GM18520 (cell line): ENCODE data around the gene MMRN2.
A peak's percentile ranks its signal among the peaks of the same experiment; 100 is the strongest.

ENCODE experiments used
- ATAC-seq: cut with Tn5 transposase; IDR thresholded peaks from one replicate; pipeline ENCODE4 v1.9.1; 2021; ENCODE audit not compliant: unreplicated experiment

Gene MMRN2

DNA sequence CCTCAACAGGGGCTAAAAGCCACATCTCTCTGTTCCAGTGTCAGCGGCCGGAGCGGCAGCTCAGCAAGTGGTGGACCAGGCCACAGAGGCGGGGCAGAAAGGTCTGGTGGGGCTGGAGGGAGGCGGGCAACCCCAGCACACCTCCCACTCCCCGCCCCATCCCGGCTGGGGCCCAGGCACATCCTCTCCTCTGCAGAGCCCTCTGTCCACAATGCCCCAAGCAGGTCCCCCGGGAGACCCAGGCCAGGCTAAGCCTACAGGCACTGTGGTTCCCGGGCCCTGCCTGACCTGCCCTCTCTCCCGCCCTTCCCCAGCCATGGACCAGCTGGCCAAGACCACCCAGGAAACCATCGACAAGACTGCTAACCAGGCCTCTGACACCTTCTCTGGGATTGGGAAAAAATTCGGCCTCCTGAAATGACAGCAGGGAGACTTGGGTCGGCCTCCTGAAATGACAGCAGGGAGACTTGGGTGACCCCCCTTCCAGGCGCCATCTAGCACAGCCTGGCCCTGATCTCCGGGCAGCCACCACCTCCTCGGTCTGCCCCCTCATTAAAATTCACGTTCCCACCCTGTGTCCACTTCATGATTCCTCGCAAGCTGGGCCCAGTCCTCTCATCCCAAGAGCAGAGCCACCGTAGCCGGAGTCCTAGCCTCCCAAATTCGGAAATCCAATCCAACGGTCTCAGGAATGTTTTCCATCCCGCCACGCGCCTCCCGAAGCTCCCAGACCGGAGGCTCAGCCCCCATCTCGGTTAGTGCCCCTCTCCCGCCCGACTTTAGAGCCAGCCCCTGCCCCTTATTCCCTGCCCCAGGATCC is 13.0 kb upstream of the MMRN2 start:
- ATAC-seq, result no peak

DNA sequence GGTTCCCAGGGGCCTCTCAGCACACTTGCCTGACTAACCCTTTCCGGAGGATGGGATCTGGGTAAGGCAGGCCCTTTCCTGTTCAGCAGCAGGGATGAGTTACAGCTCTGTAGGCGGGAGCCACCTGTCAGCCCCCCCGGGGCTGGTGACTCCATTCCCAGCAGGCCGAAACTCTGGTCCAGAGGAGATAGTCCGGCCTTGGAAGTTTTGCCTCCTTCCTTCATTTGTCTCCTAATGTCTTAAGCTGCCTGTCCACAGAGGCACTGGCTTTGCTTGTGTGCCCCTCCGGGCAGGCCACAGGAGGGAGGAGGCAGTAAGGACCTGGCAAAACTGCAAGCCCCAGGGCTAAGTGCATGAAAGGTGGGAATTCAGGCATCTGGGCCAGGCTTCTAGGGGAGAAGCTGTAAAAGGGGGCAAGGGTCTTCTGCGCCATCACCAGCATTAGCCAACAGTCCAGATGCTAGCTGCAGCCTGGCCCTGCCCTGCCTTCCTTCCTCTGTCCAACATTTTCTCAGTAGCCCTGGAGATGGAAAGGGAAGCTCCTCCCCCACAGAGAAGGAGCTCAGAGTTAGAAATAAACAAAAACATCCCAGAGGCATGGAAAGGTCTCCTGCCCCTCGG is 12.1 kb upstream of the MMRN2 start:
- ATAC-seq, result no peak

DNA sequence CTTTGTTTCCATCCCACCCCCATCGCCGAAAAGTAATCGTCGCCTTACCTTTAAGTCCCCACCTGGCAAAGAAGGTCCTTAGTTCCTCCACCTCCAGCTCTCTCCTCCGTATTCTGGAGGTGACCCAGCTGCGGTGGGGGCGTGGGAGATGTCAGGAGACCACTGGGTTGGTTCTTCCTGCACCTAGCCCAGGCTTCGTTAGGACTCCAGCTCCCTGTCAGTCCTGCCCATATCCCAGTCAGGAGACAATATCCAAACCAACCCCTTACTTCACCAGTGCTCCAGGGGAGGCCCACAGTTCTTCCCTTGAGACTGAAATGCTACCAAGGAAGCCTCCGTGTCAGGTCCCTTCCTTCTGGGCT is 11.6 kb upstream of the MMRN2 start:
- no peak for ATAC-seq

- no peak for ATAC-seq
Measured at GRCh38 chr10:86968271-86968993, 11.0 kb upstream of the MMRN2 start, which contains the start of gene ADIRF. ADIRF (plus strand) TSS chr10:86968482; CDS start chr10:86968545, 63 bp downstream.

GRCh38 chr10:86967481-86967941 is 10.1 kb upstream of the MMRN2 start:
- no peak for ATAC-seq

GRCh38 chr10:86965986-86966654 is 8.7 kb upstream of the MMRN2 start:
- ATAC-seq, result no peak

DNA sequence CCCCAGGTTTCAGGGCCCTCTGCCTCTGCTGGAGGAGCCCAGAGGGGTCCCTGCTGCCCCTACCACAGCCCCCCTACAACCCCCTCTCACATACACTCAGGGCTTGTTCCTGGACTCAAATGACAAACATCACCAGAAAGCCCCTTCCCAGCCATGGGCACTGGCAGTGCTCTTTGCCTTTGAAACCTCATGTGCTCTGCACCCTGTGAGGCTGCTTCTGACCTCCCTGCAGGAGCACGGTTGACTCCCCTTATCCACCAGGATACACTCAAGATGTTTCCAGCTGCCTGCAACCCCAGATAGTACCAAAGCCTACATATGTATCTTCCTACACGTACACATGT is 7.4 kb upstream of the MMRN2 start:
- no peak for ATAC-seq

DNA sequence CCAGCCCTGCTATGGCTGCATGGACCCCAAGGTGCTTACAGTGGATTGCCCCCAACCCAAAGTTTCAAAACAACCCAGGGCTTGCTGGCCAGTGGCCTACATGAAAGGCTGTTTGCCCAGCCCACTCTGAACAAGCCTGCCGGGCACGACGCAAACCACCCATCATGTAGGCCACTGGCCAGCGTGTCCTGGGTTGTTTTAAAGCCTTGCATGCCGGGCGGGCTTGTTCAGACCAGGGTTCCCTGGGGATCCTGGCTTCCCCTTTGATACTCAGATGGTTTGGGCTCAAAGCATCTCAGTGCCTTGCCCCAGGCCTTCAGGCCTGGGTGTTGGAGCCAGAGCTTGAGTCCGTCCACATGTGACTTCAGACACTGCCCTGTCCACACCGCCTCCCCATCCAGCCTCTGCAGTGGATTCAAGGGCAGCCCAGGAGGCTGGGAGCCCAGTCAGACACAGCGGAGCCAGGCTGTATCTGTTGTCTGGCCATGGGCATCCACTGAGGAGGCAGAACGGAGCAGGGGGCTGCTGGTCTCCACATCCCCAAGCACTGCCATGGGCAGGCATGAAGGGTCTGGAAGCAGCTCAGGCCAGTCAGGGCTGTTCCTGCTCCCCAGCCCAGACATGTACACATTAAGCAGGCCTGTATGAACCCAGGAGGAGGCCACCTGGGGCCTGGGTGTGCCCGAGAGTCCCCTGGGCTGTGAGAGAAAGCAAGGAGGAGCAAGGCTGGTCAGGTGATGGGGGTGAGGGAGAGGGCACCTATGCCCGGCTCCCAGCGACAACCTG is 6.8 kb upstream of the MMRN2 start:
- ATAC-seq, result no peak

DNA sequence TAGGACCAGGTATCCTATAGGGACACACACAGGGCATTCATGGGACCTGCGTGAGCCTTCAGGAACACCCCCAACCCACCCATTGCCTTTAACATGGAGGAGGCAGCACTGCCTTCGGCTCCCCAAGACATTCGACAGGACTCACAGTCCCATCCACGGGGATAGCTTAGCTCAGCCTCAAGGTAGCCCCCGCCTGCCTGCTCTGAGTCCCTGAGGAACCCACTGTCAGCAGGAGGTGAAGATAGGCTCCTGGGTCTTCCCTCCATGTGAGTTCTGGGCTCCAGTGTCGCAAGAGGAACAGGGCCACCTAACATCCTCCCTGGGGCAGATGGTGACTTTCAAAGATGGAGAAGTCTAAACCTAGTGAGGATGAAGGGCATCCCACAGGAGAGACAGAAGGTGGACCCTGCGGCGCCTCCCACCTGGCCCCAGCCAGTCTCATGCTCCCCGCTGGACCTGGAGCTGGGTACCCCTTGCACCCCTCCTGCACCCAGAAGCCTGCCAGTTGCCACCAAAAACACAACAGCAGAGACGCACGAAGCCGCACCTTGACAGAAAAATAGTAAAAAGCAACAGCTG is 6.0 kb upstream of the MMRN2 start:
- no peak for ATAC-seq

- no peak for ATAC-seq
Measured at GRCh38 chr10:86962981-86963310, 5.5 kb upstream of the MMRN2 start.

DNA sequence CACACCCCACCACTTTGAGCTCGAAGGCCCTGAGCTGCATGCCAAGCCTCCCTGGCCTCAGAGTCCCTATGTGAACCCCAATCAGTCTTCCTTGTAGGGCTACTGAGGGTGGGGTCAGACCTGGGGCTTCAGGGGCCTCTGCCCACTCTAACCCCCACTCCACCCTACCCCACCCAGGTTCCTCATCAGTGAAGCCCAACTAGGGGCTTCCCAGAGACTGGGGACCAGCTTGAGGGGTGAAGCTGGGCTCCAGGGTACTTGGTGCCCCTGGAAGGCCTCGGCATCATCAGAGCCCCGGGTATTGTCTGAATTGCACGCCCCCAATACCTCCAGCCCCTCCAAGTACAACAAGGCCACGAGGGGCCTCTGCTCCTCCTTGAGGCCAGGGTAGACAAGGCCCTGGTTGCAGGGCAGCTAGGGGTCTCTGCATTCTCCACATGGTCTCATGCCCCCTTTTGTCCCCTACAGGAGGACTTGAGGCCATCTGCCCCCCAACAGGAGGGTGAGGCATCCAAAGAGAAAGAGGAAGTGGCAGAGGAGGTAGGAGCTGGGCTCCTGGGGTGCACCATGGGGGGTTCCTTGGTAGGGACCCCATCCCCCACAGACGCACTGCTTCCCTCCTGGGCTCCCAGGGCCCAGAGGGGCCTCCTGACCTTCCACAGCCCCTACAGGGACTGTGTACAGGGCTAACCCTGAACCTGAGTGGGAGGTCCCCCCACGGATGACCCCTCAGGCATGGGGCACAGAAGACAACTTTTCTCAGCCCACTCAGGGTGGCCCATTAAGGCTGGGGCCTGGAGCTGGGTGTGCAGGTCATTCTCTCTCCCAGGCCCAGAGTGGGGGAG is 4.9 kb upstream of the MMRN2 start:
- ATAC-seq, result no peak

GRCh38 chr10:86961481-86962091 is 4.2 kb upstream of the MMRN2 start:
- ATAC-seq, result no peak

DNA sequence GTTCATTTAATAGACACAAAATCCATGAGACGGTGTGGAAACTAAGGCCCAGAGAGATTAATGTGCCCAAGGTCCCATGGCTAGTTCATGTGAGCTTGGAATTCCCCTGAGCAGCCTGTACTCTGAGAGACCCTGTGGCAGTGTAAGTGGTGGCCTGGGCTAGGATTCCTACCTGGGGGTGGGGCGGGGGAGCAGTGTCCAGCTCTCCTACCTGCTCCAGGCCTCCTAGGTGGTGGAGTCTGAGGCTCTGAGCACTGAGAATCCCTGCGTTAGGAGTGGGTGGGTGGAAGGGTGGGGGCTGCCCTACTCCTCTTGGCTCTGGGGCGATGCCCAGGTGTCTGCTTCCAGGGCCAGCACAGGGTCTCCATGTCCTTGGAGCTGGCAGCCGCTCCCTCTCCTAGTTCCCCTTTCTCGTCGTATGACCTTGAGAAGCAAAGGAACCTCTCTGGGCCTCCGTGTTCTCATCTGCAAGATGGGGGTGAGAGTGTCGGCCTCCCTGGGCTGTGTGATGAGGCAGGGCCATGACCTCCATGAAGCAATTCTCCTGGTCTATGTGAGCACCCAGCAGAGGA is 3.5 kb upstream of the MMRN2 start:
- ATAC-seq, result no peak

DNA sequence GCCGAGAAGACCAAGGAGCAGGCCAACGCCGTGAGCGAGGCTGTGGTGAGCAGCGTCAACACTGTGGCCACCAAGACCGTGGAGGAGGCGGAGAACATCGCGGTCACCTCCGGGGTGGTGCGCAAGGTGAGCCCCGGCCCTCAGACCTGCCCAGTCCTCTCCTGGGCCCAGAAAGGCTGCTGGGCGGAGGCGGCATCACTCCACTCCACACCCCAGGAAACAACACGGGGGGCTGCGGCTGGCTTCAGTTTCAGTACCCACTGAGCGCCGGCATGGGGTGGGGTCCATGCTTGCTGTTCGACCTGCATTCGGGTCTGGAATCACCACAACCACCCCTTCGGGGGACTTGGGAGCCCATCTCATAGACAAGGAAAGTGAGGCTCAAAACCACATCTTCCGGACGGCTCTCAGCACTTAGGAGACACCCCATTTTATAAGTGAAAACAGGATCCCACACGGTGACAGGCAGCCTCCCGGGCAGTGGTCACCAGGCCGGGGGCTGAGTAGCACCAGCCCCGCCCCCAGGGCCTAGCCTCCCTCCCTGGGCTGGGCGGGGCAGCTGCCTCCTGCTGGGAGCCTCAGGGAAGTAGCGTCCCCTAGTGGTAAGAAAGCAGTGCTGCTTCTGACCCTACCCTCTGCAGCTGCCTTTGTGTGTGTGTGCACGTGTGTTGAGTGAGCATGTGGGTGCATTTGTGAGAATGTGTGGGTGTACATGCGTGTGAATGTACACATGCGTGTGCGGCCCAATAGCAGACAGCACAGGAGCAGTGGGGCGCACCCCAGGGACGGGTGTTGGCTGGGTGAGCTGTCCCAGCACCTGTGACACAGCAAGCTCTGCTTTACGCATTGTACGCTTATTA is 2.8 kb upstream of the MMRN2 start:
- peak; percentile 55 for ATAC-seq

DNA sequence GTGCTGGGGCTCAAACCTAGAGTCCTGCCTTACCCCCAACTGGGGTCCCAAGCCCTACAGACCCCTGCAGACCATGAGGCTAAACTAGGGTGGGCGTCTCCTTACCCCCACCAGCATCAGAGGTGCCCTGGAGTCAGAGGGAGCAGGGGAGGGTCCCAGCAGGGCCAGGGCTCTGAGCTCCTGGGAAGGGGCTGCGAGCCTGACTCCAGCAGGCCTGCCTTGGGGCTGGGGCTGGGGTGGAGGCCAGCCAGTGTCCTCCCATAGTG is 2.3 kb upstream of the MMRN2 start:
- ATAC-seq, result no peak

- ATAC-seq, result no peak
Measured at GRCh38 chr10:86958901-86959736, 1.7 kb upstream of the MMRN2 start.
